ENCODE results near the gene FAM20B. TPM values are rescaled to one million over a fixed set of nuclear protein-coding genes. Genes with fewer than 3 reads are reported as not detected.
"Not testable (repeated sequence)": the region's sequence is repeated elsewhere in the genome, so short reads cannot be mapped to it uniquely, and the experiment has no call there.

Gene FAM20B
- total RNA-seq, 2 experiments from 2014 or later, result 41.7 to 43.3 TPM

- CTCF ChIA-PET, result no interaction called here
- POLR2A ChIA-PET, result no interaction called here
Observed at GRCh38 chr1:179017383-179018326, 8.0 kb upstream of the FAM20B start.

GRCh38 chr1:179021873-179022272 is 3.8 kb upstream of the FAM20B start:
- ChIA-PET CTCF (interaction anchor here (1.1 kb wide), 1 partner anchor 19 kb away, joined by 3 read pairs; no protein-coding TSS in a partner anchor), POLR2A (no interaction called here)

GRCh38 chr1:179023946-179024650 is 1.6 kb upstream of the FAM20B start:
- POLR2A ChIA-PET, result no interaction called here
- CTCF ChIA-PET, result interaction anchor here (0.6 kb wide), 1 partner anchor 21 kb away, joined by 3 read pairs; no protein-coding TSS in a partner anchor

- POLR2A ChIA-PET, result no interaction called here
Observed at GRCh38 chr1:179025975-179026812, 500 bp downstream of the FAM20B start.

GRCh38 chr1:179026813-179027669 is 1.3 kb downstream of the FAM20B start:
- POLR2A ChIA-PET, result no interaction called here
- CTCF ChIA-PET, result interaction anchor here (0.6 kb wide), 1 partner anchor 199 kb away, joined by 4 read pairs; no protein-coding TSS in a partner anchor

More at GRCh38 chr1:179025975-179026812, 500 bp downstream of the FAM20B start:
- CTCF ChIA-PET, result no interaction called here

GRCh38 chr1:179029321-179029759 is 3.6 kb downstream of the FAM20B start:
- ChIA-PET CTCF (no interaction called here), POLR2A (interaction anchor here (1.0 kb wide), 1 partner anchor 16 kb away, joined by 3 read pairs; no protein-coding TSS in a partner anchor)

GRCh38 chr1:179030130-179030529 is 4.4 kb downstream of the FAM20B start:
- POLR2A ChIA-PET, result interaction anchor here (1.0 kb wide), 1 partner anchor 15 kb away, joined by 3 read pairs; no protein-coding TSS in a partner anchor
- CTCF ChIA-PET, result no interaction called here

- ChIA-PET POLR2A (no interaction called here), CTCF (no interaction called here)
Observed at GRCh38 chr1:179030683-179031082, 5.0 kb downstream of the FAM20B start.

GRCh38 chr1:179031284-179031683 is 5.6 kb downstream of the FAM20B start:
- CTCF ChIA-PET, result no interaction called here
- POLR2A ChIA-PET, result no interaction called here

- ChIA-PET POLR2A (interaction anchor here (0.6 kb wide), 1 partner anchor 677 kb away, joined by 3 read pairs; no protein-coding TSS in a partner anchor), CTCF (interaction anchor here (0.7 kb wide), 1 partner anchor 1147 kb away, joined by 3 read pairs; no protein-coding TSS in a partner anchor)
Observed at GRCh38 chr1:179031855-179032513, 6.3 kb downstream of the FAM20B start.

GRCh38 chr1:179034720-179035119 is 9.0 kb downstream of the FAM20B start:
- ChIA-PET CTCF (no interaction called here), POLR2A (no interaction called here)

GRCh38 chr1:179036844-179037465 is 11.3 kb downstream of the FAM20B start:
- ChIA-PET CTCF (interaction anchor here (0.7 to 1.3 kb wide), 3 partner anchors 43 to 778 kb away, joined by 3 read pairs; no protein-coding TSS in a partner anchor), POLR2A (interaction anchor here (1.1 kb wide), 1 partner anchor 44 kb away, joined by 7 read pairs; the partner anchor contains the start of gene TOR3A)

GRCh38 chr1:179038528-179039281 is 13.0 kb downstream of the FAM20B start:
- ChIA-PET POLR2A (interaction anchor here (0.7 kb wide), 2 partner anchors 41 to 261 kb away, joined by 3 to 6 read pairs; no protein-coding TSS in a partner anchor), CTCF (interaction anchor here (0.7 kb wide), 1 partner anchor 8 kb away, joined by 3 read pairs; no protein-coding TSS in a partner anchor)

- CTCF ChIA-PET, POLR2A ChIA-PET: not testable (repeated sequence)
Observed at GRCh38 chr1:179039502-179040174, 13.9 kb downstream of the FAM20B start.

GRCh38 chr1:179040175-179040551 is 14.5 kb downstream of the FAM20B start:
- CTCF ChIA-PET, POLR2A ChIA-PET: not testable (repeated sequence)

- ChIA-PET CTCF (no interaction called here), POLR2A (no interaction called here)
Observed at GRCh38 chr1:179042087-179042486, 16.4 kb downstream of the FAM20B start.
